NT2/D1 (cell line): Measurements from ENCODE around the gene ADGRB3.

Experiments used
- DNase-seq: peaks from one replicate; pipeline ENCODE4 v3.0.0-alpha.2; 2011; ENCODE audit warnings: low read depth, low spot score
- H3K27me3 ChIP-seq: 2 replicates; pipeline ENCODE4 v1.6.0; 2011; ENCODE audit warnings: mild to moderate bottlenecking; ENCODE audit not compliant: insufficient read length, insufficient read depth
- H3K36me3 ChIP-seq: 2 replicates; pipeline ENCODE4 v1.6.1; 2011; ENCODE audit warnings: mild to moderate bottlenecking, low read length, mixed read lengths; ENCODE audit not compliant: insufficient read depth, insufficient read length
- H3K4me1 ChIP-seq: 2 replicates; pipeline ENCODE4 v1.5.1; 2011; ENCODE audit not compliant: insufficient read depth, insufficient read length
- H3K4me3 ChIP-seq: 2 replicates; pipeline ENCODE4 v1.5.1; 2011; ENCODE audit warnings: low read depth; ENCODE audit not compliant: insufficient read length
- H3K9ac ChIP-seq: 2 replicates; pipeline ENCODE4 v1.6.0; 2011; ENCODE audit warnings: low read depth; ENCODE audit not compliant: insufficient read length
- H3K9me3 ChIP-seq: 2 replicates; pipeline ENCODE4 v1.5.1; 2011; ENCODE audit warnings: mild to moderate bottlenecking, low read length; ENCODE audit not compliant: insufficient read depth
- SUZ12 ChIP-seq: IDR thresholded peaks from 2 replicates; pipeline ENCODE4 v1.6.1; 2011; ENCODE audit not compliant: insufficient read length, insufficient read depth; ENCODE audit errors: extremely low read depth
- YY1 ChIP-seq: IDR thresholded peaks from 2 replicates; pipeline ENCODE4 v1.6.1; 2011; ENCODE audit not compliant: insufficient read length, insufficient read depth
- ZNF274 ChIP-seq: IDR thresholded peaks from 2 replicates; pipeline ENCODE4 v1.6.1; 2011; ENCODE audit warnings: mild to moderate bottlenecking, low read depth, low read length

ADGRB3 gene

GRCh38 chr6:68634726-68635411, at the start of gene ADGRB3:
Gene ADGRB3, plus strand, starts transcription at chr6:68635282. Its CDS starts 3,394 bp downstream, at chr6:68638676.
- Histone ChIP-seq H3K27me3 (peaks cover 66% of the 10 kb centered on the region), H3K9me3 (no peaks in the 10 kb centered on the region), H3K4me1 (no peaks in the 10 kb centered on the region), H3K9ac (peak within 1 kb of the TSS; percentile 66), H3K4me3 (peak within 1 kb of the TSS; percentile 57), H3K36me3 (no peaks in the 10 kb centered on the region)
- peak; percentile 27 for DNase-seq
- TF ChIP-seq SUZ12 = no peak
- no peak for TF ChIP-seq ZNF274
- TF ChIP-seq YY1 = no peak

- H3K27me3 ChIP-seq = no peaks in the 10 kb centered on the region
- no peaks in the 10 kb centered on the region for H3K9me3 ChIP-seq
- H3K9ac ChIP-seq = no peak overlapping the region
- H3K4me3 ChIP-seq = no peak overlapping the region
- no peak for DNase-seq
- no peak for TF ChIP-seq SUZ12
- no peak for TF ChIP-seq YY1
- no peak for TF ChIP-seq ZNF274
- no peaks in the 10 kb centered on the region for H3K4me1 ChIP-seq
- no peaks in the 10 kb centered on the region for H3K36me3 ChIP-seq
Observed at GRCh38 chr6:68593558-68593957, 41.5 kb upstream of the ADGRB3 start.

- Histone ChIP-seq H3K9me3 (no peaks in the 10 kb centered on the region), H3K4me3 (no peak overlapping the region), H3K9ac (no peak overlapping the region), H3K4me1 (no peaks in the 10 kb centered on the region), H3K27me3 (no peaks in the 10 kb centered on the region), H3K36me3 (no peaks in the 10 kb centered on the region)
- DNase-seq = no peak
- TF ChIP-seq ZNF274 (no peak), YY1 (no peak), SUZ12 (no peak)
Observed at GRCh38 chr6:68597642-68598041, 37.4 kb upstream of the ADGRB3 start.

- no peaks in the 10 kb centered on the region for H3K36me3 ChIP-seq
- no peaks in the 10 kb centered on the region for H3K27me3 ChIP-seq
- H3K9me3 ChIP-seq = no peaks in the 10 kb centered on the region
- no peak for DNase-seq
- no peak overlapping the region for H3K4me3 ChIP-seq
- no peaks in the 10 kb centered on the region for H3K4me1 ChIP-seq
- H3K9ac ChIP-seq = no peak overlapping the region
- TF ChIP-seq SUZ12 (no peak), ZNF274 (no peak), YY1 (no peak)
Observed at GRCh38 chr6:68615938-68616337, 19.1 kb upstream of the ADGRB3 start.

GRCh38 chr6:68625998-68626397, 9.1 kb upstream of the ADGRB3 start:
- H3K4me3 ChIP-seq = no peak overlapping the region
- DNase-seq = no peak
- H3K4me1 ChIP-seq = no peaks in the 10 kb centered on the region
- H3K9me3 ChIP-seq = no peaks in the 10 kb centered on the region
- no peaks in the 10 kb centered on the region for H3K27me3 ChIP-seq
- H3K9ac ChIP-seq = no peak overlapping the region
- H3K36me3 ChIP-seq = no peaks in the 10 kb centered on the region
- TF ChIP-seq SUZ12 (no peak), ZNF274 (no peak), YY1 (no peak)

GRCh38 chr6:68628161-68628560, 6.9 kb upstream of the ADGRB3 start:
- Histone ChIP-seq H3K9ac (no peak overlapping the region), H3K4me3 (no peak overlapping the region), H3K27me3 (peaks cover 9% of the 10 kb centered on the region), H3K36me3 (no peaks in the 10 kb centered on the region), H3K9me3 (no peaks in the 10 kb centered on the region), H3K4me1 (no peaks in the 10 kb centered on the region)
- no peak for TF ChIP-seq YY1
- TF ChIP-seq SUZ12 = no peak
- TF ChIP-seq ZNF274 = no peak
- DNase-seq = peak; percentile 11

GRCh38 chr6:68632734-68633133, 2.3 kb upstream of the ADGRB3 start:
- no peak overlapping the region for H3K9ac ChIP-seq
- no peak overlapping the region for H3K4me3 ChIP-seq
- DNase-seq = no peak
- no peaks in the 10 kb centered on the region for H3K9me3 ChIP-seq
- no peaks in the 10 kb centered on the region for H3K36me3 ChIP-seq
- no peaks in the 10 kb centered on the region for H3K4me1 ChIP-seq
- peaks cover 48% of the 10 kb centered on the region for H3K27me3 ChIP-seq
- TF ChIP-seq SUZ12 (no peak), YY1 (no peak), ZNF274 (no peak)
